Gastroesophageal sphincter (tissue), 3 donors: Measurements from ENCODE around the gene PLA2G2F.

Experiments
- CTCF ChIP-seq, 4 experiments: fragments of 200-600 bp in 2 of 4; fragments of 450-650 bp in 2 of 4; sonication (generic) in 1 of 4; IDR thresholded peaks; one replicate each; pipeline ENCODE4 v1.5.1; 2017 to 2019; ENCODE audit warnings: antibody characterized with exemption in 4 of 4, mild to moderate bottlenecking in 2 of 4, moderate library complexity in 2 of 4
- POLR2A ChIP-seq, 2 donors: fragments of 450-650 bp; IDR thresholded peaks; one replicate each; pipeline ENCODE4 v1.6.1; 2017; ENCODE audit warnings: antibody characterized with exemption in 2 of 2, mild to moderate bottlenecking in 2 of 2, moderate library complexity in 1 of 2
- POLR2AphosphoS5 ChIP-seq: sonication (generic); formaldehyde crosslinking; IDR thresholded peaks from one replicate; pipeline ENCODE4 v1.6.1; 2017; ENCODE audit warnings: antibody characterized with exemption

DNA sequence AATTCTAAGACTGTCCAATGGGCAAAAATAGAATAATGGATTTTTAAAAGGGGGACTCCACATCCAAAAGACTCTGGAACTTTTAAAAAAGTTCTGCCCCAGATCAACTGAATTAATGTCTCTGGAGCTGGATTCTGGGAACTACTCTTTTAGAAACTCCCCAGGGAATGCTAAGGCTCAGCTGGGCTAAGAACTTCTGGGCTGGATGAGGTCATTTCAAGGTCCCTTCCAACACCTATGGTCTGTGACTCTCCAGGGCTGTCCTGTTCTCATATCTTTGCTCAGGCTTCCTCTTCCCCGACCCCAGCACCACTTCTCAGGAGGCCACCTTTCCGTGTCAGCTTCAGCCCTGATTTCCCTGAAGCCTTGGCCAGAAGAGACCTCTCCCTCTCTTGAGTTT lies 60.7 kb downstream of the PLA2G2F start:
- TF ChIP-seq CTCF (IDR thresholded peaks at IDR 0.05) (no peak), POLR2A (IDR thresholded peaks at IDR 0.05) (no peak), POLR2AphosphoS5 (no peak)
